Prostate gland (tissue), 2 donors: ENCODE measurements around the gene TMEM198. TPM values are rescaled to one million over a fixed set of nuclear protein-coding genes. Genes with fewer than 3 reads are reported as not detected.

Experiments
- DNase-seq: peaks from one replicate; pipeline ENCODE4 v3.0.0-alpha.2; 2019; ENCODE audit warnings: low spot score
- H3K27ac ChIP-seq, 2 donors: fragments of 200-600 bp; sonication (generic); 2 replicates each; pipeline ENCODE4 v1.5.1; 2017 to 2019
- H3K27me3 ChIP-seq: fragments of 200-600 bp; sonication (generic); replicated peaks from 2 replicates; pipeline ENCODE4 v1.5.1; 2019; ENCODE audit not compliant: insufficient read depth
- H3K36me3 ChIP-seq, 2 donors: fragments of 200-600 bp; sonication (generic); 1 replicate in 1 of 2; 2 replicates in 1 of 2; pipeline versions ENCODE4 v1.5.1 to v1.8.1; 2017 to 2019
- H3K4me1 ChIP-seq: fragments of 200-600 bp; sonication (generic); replicated peaks from 2 replicates; pipeline ENCODE4 v1.5.1; 2019
- H3K4me3 ChIP-seq, 2 donors: fragments of 200-600 bp; sonication (generic); 2 replicates each; pipeline ENCODE4 v1.5.1; 2017 to 2019
- H3K9me3 ChIP-seq: fragments of 200-600 bp; sonication (generic); 2 replicates; pipeline ENCODE4 v1.5.1; 2017
- POLR2A ChIP-seq: fragments of 450-650 bp; IDR thresholded peaks from one replicate; pipeline ENCODE4 v1.6.1; 2016; ENCODE audit warnings: antibody characterized with exemption, mild to moderate bottlenecking
- POLR2AphosphoS5 ChIP-seq: sonication (generic); formaldehyde crosslinking; IDR thresholded peaks from one replicate; pipeline ENCODE4 v1.6.1; 2017; ENCODE audit warnings: antibody characterized with exemption
- WGBS: methylation state at CpG from one replicate; pipeline ENCODE4 v1.1.5; 2018; 5-methylcytosine and 5-hydroxymethylcytosine counted together
- intact Hi-C: fragments of 100-400 bp; cut with DNase I; formaldehyde crosslinking; loops from one replicate; pipeline ENCODE4 v1.14.2; 2022
- total RNA-seq, 2 donors: library from RNA; depleted of rRNA; stranded (reverse); fragments of >200 nt; gene quantifications; one replicate each; pipeline ENCODE4 v1.1.0, GENCODE V29; 2016
- TF ChIP-seq, protein P1 (sequence below), 4 experiments: fragments of 200-600 bp in 2 of 4; fragments of 450-650 bp in 2 of 4; sonication (generic) in 2 of 4; IDR thresholded peaks; 1 replicate in 3 of 4; 2 replicates in 1 of 4; pipeline ENCODE4 v1.5.1; 2016 to 2019; ENCODE audit warnings: antibody characterized with exemption in 4 of 4, mild to moderate bottlenecking in 2 of 4, moderate library complexity in 2 of 4

Gene TMEM198
- 10 to 100 TPM in 1 of 2 donors, 1 to 10 TPM in 1; 5.7 to 11.5 TPM for total RNA-seq

GRCh38 chr2:219543596-219544358 lies at the start of gene TMEM198, which contains the start of gene CHPF:
Gene TMEM198 (plus strand): TSS chr2:219544028. CDS start chr2:219544728, 700 bp downstream.
Gene CHPF (minus strand): TSS chr2:219543809. CDS start chr2:219543538, 271 bp downstream.
- DNase-seq = peak; percentile 99
- Histone ChIP-seq H3K27me3 (no peaks in the 10 kb centered on the region), H3K4me3 (peak within 1 kb of the TSS; percentile 62 to 79), H3K27ac (peak within 1 kb of the TSS; percentile 93 to 94), H3K36me3 (peaks cover 4 to 7% of the 10 kb centered on the region in 2 donors), H3K4me1 (peaks cover 11% of the 10 kb centered on the region), H3K9me3 (no peaks in the 10 kb centered on the region)
- TF ChIP-seq POLR2AphosphoS5 (peak; percentile 95), POLR2A (peak; percentile 73)
- TF ChIP-seq, protein P1, sequence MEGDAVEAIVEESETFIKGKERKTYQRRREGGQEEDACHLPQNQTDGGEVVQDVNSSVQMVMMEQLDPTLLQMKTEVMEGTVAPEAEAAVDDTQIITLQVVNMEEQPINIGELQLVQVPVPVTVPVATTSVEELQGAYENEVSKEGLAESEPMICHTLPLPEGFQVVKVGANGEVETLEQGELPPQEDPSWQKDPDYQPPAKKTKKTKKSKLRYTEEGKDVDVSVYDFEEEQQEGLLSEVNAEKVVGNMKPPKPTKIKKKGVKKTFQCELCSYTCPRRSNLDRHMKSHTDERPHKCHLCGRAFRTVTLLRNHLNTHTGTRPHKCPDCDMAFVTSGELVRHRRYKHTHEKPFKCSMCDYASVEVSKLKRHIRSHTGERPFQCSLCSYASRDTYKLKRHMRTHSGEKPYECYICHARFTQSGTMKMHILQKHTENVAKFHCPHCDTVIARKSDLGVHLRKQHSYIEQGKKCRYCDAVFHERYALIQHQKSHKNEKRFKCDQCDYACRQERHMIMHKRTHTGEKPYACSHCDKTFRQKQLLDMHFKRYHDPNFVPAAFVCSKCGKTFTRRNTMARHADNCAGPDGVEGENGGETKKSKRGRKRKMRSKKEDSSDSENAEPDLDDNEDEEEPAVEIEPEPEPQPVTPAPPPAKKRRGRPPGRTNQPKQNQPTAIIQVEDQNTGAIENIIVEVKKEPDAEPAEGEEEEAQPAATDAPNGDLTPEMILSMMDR (IDR thresholded peaks at IDR 0.05) = peak in 2 of 4 experiments; percentile 4 to 20
- WGBS = under 1% methylated on average over 60 of the region's 75 CpGs
- intact Hi-C loops = loop anchor here (2.0 to 5.0 kb wide), 2 partner anchors 54 to 145 kb away; partner anchors contain the start of gene STK11IP

- no peaks in the 10 kb centered on the region for H3K27me3 ChIP-seq
- H3K4me3 ChIP-seq = no peak overlapping the region
- H3K4me1 ChIP-seq = peaks cover 10% of the 10 kb centered on the region
- H3K36me3 ChIP-seq = no peaks in the 10 kb centered on the region
- intact Hi-C loops = loop anchor here (5.0 kb wide), 1 partner anchor 33 kb away; no protein-coding TSS in a partner anchor
- no peaks in the 10 kb centered on the region for H3K9me3 ChIP-seq
- H3K27ac ChIP-seq = no peak overlapping the region
- WGBS = 23% methylated on average over 10 of the region's 10 CpGs
- no peak for DNase-seq
- TF ChIP-seq POLR2A = no peak
- TF ChIP-seq, protein P1 (IDR thresholded peaks at IDR 0.05) = no peak
Observed at GRCh38 chr2:219494952-219495530, 48.8 kb upstream of the TMEM198 start.

DNA sequence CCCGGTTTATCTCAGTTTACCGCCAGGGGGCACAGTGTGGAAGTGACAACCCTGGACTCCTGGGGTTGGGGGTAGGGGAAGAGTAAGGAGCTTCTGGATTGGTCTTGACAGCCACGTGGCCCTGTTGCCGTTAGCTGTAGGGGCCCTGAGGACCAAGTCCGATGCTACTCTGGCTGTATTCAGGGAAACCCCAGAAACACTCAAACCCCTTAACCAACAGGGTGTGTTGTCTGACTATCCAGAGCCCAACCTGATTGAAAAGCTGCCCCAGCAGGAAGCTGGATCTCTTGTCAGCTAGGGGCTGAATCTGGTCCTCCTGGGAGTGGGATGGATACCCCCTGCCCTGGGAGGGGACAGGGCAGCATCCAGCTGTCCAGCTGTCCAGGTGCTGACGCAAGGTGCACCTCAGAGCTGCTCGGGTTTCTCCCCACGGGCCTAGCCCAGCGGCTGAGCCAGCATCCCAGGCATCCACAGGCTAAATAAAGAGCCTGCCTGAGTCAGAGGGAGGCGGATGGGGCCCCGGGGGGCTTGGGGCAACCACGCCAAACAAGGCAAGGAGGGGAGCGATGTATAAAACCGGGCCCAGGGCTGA lies 48.2 kb upstream of the TMEM198 start:
- intact Hi-C loops = loop anchor here (5.0 kb wide), 1 partner anchor 33 kb away; no protein-coding TSS in a partner anchor
- Histone ChIP-seq H3K4me1 (peaks cover 12% of the 10 kb centered on the region), H3K9me3 (no peaks in the 10 kb centered on the region), H3K36me3 (no peaks in the 10 kb centered on the region), H3K27me3 (no peaks in the 10 kb centered on the region), H3K27ac (no peak overlapping the region), H3K4me3 (no peak overlapping the region)
- WGBS = 29% methylated on average over 14 of the region's 14 CpGs
- TF ChIP-seq, protein P1 (IDR thresholded peaks at IDR 0.05) = peak in 3 of 4 experiments; percentile 43 to 51 (median 44)
- TF ChIP-seq POLR2AphosphoS5 = no peak
- no peak for DNase-seq

DNA sequence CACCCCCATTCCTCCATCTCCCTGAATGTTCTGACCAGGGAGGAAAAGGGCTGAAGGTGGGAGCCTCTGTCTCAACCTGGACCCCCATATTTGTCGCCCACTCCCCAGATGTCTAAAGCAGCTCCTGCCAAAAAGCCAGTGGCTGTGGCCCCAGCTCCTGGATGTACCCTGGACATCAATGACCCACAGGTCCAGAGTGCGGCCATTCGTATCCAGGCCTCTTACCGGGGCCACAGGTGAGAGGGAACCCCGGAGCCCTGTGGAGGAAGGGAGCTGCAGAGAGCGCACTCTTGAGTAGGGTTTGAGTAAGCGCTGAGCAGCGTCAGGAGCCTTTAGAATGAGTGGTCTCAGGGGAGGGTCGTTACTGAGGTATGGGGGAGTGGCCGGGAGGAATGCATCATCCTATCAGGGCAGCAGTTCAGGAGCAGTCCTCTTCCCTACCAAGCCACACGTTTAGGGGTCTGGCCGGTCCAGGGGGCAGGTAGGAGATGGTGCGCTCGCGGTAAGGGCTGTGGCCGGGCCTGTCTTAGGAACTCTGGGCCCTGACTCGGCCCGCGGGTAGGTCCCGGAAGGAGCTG lies 47.5 kb upstream of the TMEM198 start:
- WGBS = 47% methylated on average over 19 of the region's 20 CpGs

More for the DNA sequence above, 47.5 kb upstream of the TMEM198 start:
- H3K27ac ChIP-seq = no peak overlapping the region
- no peaks in the 10 kb centered on the region for H3K9me3 ChIP-seq
- intact Hi-C loops = loop anchor here (5.0 kb wide), 1 partner anchor 34 kb away; no protein-coding TSS in a partner anchor
- TF ChIP-seq POLR2A = no peak
- TF ChIP-seq POLR2AphosphoS5 = no peak
- TF ChIP-seq, protein P1 (IDR thresholded peaks at IDR 0.05) = no peak
- H3K36me3 ChIP-seq = no peaks in the 10 kb centered on the region
- H3K27me3 ChIP-seq = no peaks in the 10 kb centered on the region
- DNase-seq = no peak
- H3K4me3 ChIP-seq = no peak overlapping the region
- peaks cover 12% of the 10 kb centered on the region for H3K4me1 ChIP-seq
